GM19240 (cell line): ENCODE data around the gene MCC.

ENCODE experiments used
- DNase-seq: peaks from one replicate; pipeline ENCODE4 v3.0.0; 2011; ENCODE audit warnings: low spot score; ENCODE audit not compliant: insufficient read length

MCC gene

GRCh38 chr5:112995764-112996618 is 492.3 kb downstream of the MCC start:
- peak; percentile 3 for DNase-seq

GRCh38 chr5:112986224-112986623 is 502.0 kb downstream of the MCC start:
- DNase-seq, result no peak

GRCh38 chr5:112983363-112983762 is 504.9 kb downstream of the MCC start:
- no peak for DNase-seq

- no peak for DNase-seq
Measured at GRCh38 chr5:112979723-112980122, 508.5 kb downstream of the MCC start.

- no peak for DNase-seq
Measured at GRCh38 chr5:112978836-112979235, 509.4 kb downstream of the MCC start.

- DNase-seq, result no peak
Measured at GRCh38 chr5:112977440-112977861, 510.8 kb downstream of the MCC start.

- DNase-seq, result peak; percentile 79
Measured at GRCh38 chr5:112976432-112977309, 511.6 kb downstream of the MCC start, which contains the start of gene DCP2. Gene DCP2, plus strand, starts transcription at chr5:112976798. Its CDS starts 136 bp downstream, at chr5:112976934.

GRCh38 chr5:112975721-112976431 is 512.4 kb downstream of the MCC start:
- no peak for DNase-seq

- no peak for DNase-seq
Measured at GRCh38 chr5:112974901-112975300, 513.4 kb downstream of the MCC start.

- no peak for DNase-seq
Measured at GRCh38 chr5:112973904-112974303, 514.3 kb downstream of the MCC start.

GRCh38 chr5:112973036-112973435 is 515.2 kb downstream of the MCC start:
- no peak for DNase-seq
